MM.1S (cell line): ENCODE results near the gene TCF7.

Experiments used
- DNase-seq: peaks from one replicate; pipeline ENCODE4 v3.0.0-alpha.2; 2015
- H2AFZ ChIP-seq: fragments of 300-600 bp; sonication (generic); 2 replicates; pipeline ENCODE4 v1.6.0; 2016; ENCODE audit warnings: antibody characterized with exemption, low read length
- H3F3A ChIP-seq: fragments of 300-600 bp; sonication (generic); 2 replicates; pipeline ENCODE4 v1.6.1; 2016; ENCODE audit warnings: mild to moderate bottlenecking, antibody characterized with exemption, low read length, moderate library complexity, mixed read lengths; ENCODE audit not compliant: insufficient read depth
- H3K27ac ChIP-seq: fragments of 300-600 bp; sonication (generic); 2 replicates; pipeline ENCODE4 v1.5.1; 2016; ENCODE audit warnings: mild to moderate bottlenecking, low read length
- H3K27me3 ChIP-seq: fragments of 300-600 bp; sonication (generic); replicated peaks from 2 replicates; pipeline ENCODE4 v1.6.0; 2016; ENCODE audit warnings: low read length; ENCODE audit not compliant: insufficient read depth
- H3K36me3 ChIP-seq: fragments of 300-600 bp; sonication (generic); replicated peaks from 2 replicates; pipeline ENCODE4 v1.6.1; 2016; ENCODE audit warnings: mild to moderate bottlenecking, low read length, mixed read lengths; ENCODE audit not compliant: insufficient read depth
- H3K4me1 ChIP-seq: fragments of 300-600 bp; sonication (generic); 2 replicates; pipeline ENCODE4 v1.6.1; 2016; ENCODE audit warnings: low read length, mixed read lengths
- H3K4me2 ChIP-seq: fragments of 300-600 bp; sonication (generic); 2 replicates; pipeline ENCODE4 v1.6.0; 2016; ENCODE audit warnings: low read depth, low read length
- H3K4me3 ChIP-seq: fragments of 300-600 bp; sonication (generic); 2 replicates; pipeline ENCODE4 v1.5.1; 2016; ENCODE audit warnings: low read length, mixed read lengths
- H3K79me2 ChIP-seq: fragments of 300-600 bp; sonication (generic); 2 replicates; pipeline ENCODE4 v1.6.1; 2016; ENCODE audit warnings: mixed run types, low read length, mixed read lengths
- H3K9ac ChIP-seq: fragments of 300-600 bp; sonication (generic); 2 replicates; pipeline ENCODE4 v1.6.1; 2016; ENCODE audit warnings: low read length, mixed read lengths
- H3K9me2 ChIP-seq: fragments of 300-600 bp; sonication (generic); replicated peaks from 2 replicates; pipeline ENCODE4 v1.6.1; 2016; ENCODE audit warnings: mild to moderate bottlenecking, low read length, mixed read lengths; ENCODE audit not compliant: insufficient read depth
- H3K9me3 ChIP-seq: fragments of 300-600 bp; sonication (generic); replicated peaks from 2 replicates; pipeline ENCODE4 v1.6.1; 2016; ENCODE audit warnings: mild to moderate bottlenecking, low read length, mixed read lengths; ENCODE audit not compliant: insufficient read depth
- H4K20me1 ChIP-seq: fragments of 300-600 bp; sonication (generic); 2 replicates; pipeline ENCODE4 v1.6.1; 2016; ENCODE audit warnings: mild to moderate bottlenecking, low read length, moderate library complexity, mixed read lengths; ENCODE audit not compliant: insufficient read depth
- EZH2 ChIP-seq: fragments of 300-600 bp; sonication (generic); optimal IDR thresholded peaks from 2 replicates; pipeline ENCODE3; 2017; ENCODE audit warnings: low read depth, mild to moderate bottlenecking, antibody characterized with exemption, low read length, mixed read lengths
- EZH2phosphoT487 ChIP-seq: fragments of 300-600 bp; sonication (generic); IDR thresholded peaks from 2 replicates; pipeline ENCODE4 v1.6.1; 2018; ENCODE audit warnings: antibody characterized with exemption, low read length
- TF ChIP-seq, protein P1 (sequence below): fragments of 300-600 bp; sonication (generic); IDR thresholded peaks from 2 replicates; pipeline ENCODE4 v1.5.1; 2016; ENCODE audit warnings: antibody characterized with exemption, low read length, mixed read lengths

The TCF7 gene

DNA sequence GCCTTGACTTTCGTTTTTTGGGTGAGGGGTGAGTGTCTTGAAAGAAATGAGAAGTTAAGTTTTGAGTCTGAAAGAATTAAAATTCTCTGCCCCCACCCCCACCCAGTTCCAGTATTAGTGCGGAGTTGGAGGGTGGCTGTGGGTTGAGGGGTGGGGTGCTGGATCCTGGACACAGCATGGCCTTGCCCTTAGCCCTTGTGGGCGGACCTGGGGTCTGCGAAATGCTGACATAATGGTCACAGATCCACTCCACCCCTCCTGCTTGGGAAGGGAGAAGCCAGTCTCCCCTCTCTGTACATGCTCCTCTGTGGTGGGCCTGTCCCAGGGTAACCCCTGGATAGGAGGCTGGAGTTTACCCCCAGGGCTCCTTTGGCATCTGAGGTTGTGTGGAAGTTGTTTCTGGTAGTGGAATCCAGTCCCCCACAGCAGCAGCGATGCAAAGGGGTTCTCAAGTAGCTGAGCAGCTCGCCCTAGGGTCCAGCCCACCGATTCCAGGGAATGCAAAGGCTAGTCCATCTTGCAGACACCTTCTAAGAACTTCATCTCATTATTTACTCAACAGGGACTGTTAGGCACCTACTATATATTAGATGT lies 42.8 kb upstream of the TCF7 start:
- Histone ChIP-seq H2AFZ (no peak overlapping the region), H3K27ac (no peak overlapping the region), H3K4me2 (no peak overlapping the region), H3K9me3 (no peaks in the 10 kb centered on the region), H4K20me1 (no peaks in the 10 kb centered on the region), H3K4me1 (no peaks in the 10 kb centered on the region), H3K9me2 (no peaks in the 10 kb centered on the region), H3K36me3 (no peaks in the 10 kb centered on the region), H3K27me3 (no peaks in the 10 kb centered on the region), H3K79me2 (no peaks in the 10 kb centered on the region), H3K4me3 (no peak overlapping the region), H3K9ac (no peak overlapping the region), H3F3A (no peaks in the 10 kb centered on the region)
- TF ChIP-seq EZH2, result no peak
- TF ChIP-seq, protein P1, sequence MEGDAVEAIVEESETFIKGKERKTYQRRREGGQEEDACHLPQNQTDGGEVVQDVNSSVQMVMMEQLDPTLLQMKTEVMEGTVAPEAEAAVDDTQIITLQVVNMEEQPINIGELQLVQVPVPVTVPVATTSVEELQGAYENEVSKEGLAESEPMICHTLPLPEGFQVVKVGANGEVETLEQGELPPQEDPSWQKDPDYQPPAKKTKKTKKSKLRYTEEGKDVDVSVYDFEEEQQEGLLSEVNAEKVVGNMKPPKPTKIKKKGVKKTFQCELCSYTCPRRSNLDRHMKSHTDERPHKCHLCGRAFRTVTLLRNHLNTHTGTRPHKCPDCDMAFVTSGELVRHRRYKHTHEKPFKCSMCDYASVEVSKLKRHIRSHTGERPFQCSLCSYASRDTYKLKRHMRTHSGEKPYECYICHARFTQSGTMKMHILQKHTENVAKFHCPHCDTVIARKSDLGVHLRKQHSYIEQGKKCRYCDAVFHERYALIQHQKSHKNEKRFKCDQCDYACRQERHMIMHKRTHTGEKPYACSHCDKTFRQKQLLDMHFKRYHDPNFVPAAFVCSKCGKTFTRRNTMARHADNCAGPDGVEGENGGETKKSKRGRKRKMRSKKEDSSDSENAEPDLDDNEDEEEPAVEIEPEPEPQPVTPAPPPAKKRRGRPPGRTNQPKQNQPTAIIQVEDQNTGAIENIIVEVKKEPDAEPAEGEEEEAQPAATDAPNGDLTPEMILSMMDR, result no peak
- TF ChIP-seq EZH2phosphoT487, result no peak
- DNase-seq, result no peak

DNA sequence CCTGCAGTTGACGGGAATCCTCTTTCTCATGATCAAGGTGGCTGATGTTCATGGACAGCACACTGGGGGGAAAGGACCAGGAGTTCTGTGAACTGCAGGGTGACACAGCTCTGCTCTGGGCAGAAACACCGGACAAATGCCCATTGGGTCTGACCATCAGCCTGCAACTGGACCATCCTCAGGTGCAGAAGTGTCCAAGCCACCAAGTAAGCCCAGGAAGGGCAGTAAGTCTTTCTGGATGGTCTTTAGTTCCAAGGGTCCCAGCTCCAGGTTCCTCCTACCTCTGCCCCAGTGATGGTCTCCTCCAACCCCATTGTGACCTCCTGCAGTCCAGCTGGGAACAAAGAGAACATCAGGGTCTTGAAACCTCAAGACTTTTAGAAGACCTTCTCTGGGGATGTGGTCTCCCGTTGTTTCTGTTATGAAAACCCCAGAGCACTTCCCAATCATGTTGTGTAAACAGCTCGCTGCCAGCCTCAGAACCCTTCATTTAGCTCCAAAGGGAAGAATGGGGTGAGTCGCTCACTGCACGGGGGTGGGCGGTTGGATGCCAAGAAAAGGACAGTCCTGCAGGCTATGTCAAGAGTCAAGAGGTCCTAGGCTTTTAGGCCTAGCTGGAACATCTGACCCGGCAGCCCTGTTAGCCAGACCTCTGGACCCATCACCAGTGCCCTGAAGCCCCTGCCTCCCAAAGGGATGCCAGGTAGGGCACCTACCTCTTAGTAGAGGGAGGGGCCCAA lies 41.8 kb upstream of the TCF7 start:
- TF ChIP-seq EZH2phosphoT487 (no peak), EZH2 (no peak)
- TF ChIP-seq, protein P1, result no peak
- Histone ChIP-seq H3K4me1 (no peaks in the 10 kb centered on the region), H3K4me3 (no peak overlapping the region), H3K27ac (no peak overlapping the region), H4K20me1 (no peaks in the 10 kb centered on the region), H2AFZ (no peak overlapping the region), H3F3A (no peaks in the 10 kb centered on the region), H3K9me2 (no peaks in the 10 kb centered on the region), H3K9ac (no peak overlapping the region), H3K27me3 (no peaks in the 10 kb centered on the region), H3K4me2 (no peak overlapping the region), H3K36me3 (no peaks in the 10 kb centered on the region), H3K79me2 (no peaks in the 10 kb centered on the region), H3K9me3 (no peaks in the 10 kb centered on the region)
- no peak for DNase-seq

DNA sequence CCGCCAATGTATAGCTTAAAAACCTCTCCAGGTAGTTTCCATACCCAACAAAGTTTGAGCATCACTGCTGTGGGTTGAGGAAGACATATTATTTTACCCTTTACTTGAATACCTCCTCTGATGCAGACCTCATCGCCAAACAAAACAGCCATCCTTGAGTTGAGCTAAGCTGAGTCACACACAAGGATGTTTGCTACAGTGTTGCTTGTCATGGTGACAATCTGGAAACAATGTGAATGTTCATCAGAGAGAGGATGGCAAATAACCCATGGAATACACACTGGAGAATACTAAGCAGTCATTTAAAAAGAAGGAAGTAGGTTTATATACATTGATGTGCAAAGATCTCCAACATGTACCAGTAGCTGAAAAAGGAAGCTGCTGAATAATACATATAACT lies 41.1 kb upstream of the TCF7 start:
- Histone ChIP-seq H3K9ac (no peak overlapping the region), H3F3A (no peaks in the 10 kb centered on the region), H3K27me3 (no peaks in the 10 kb centered on the region), H3K9me3 (no peaks in the 10 kb centered on the region), H3K36me3 (no peaks in the 10 kb centered on the region), H4K20me1 (no peaks in the 10 kb centered on the region), H3K4me2 (no peak overlapping the region), H2AFZ (no peak overlapping the region), H3K27ac (no peak overlapping the region), H3K4me1 (no peaks in the 10 kb centered on the region), H3K79me2 (no peaks in the 10 kb centered on the region), H3K4me3 (no peak overlapping the region), H3K9me2 (no peaks in the 10 kb centered on the region)
- TF ChIP-seq, protein P1, result no peak
- TF ChIP-seq EZH2phosphoT487 (no peak), EZH2 (no peak)
- DNase-seq, result no peak
